DMS153 (cell line): Measurements from ENCODE around the gene CLMN.
A peak's percentile ranks its signal among the peaks of the same experiment; 100 is the strongest.
"Not testable (repeated sequence)": the region's sequence is repeated elsewhere in the genome, so short reads cannot be mapped to it uniquely, and the experiment has no call there.

Experiments
- DNase-seq: peaks from one replicate; lab custom pipeline; 2025; lab: John Stamatoyannopoulos, UW

CLMN gene

GRCh38 chr14:95285566-95285965 is 34.1 kb downstream of the CLMN start:
- no peak for DNase-seq

- DNase-seq = not testable (repeated sequence)
Observed at GRCh38 chr14:95283802-95284201, 35.9 kb downstream of the CLMN start.

GRCh38 chr14:95282986-95283380 is 36.7 kb downstream of the CLMN start:
- not testable (repeated sequence) for DNase-seq

- DNase-seq = no peak
Observed at GRCh38 chr14:95282354-95282985, 37.2 kb downstream of the CLMN start.

GRCh38 chr14:95281560-95282176 is 38.0 kb downstream of the CLMN start:
- DNase-seq = no peak

GRCh38 chr14:95275494-95275893 is 44.2 kb downstream of the CLMN start:
- DNase-seq = no peak

GRCh38 chr14:95274874-95275273 is 44.8 kb downstream of the CLMN start:
- no peak for DNase-seq

- peak; percentile 36 for DNase-seq
Observed at GRCh38 chr14:95274279-95274678, 45.4 kb downstream of the CLMN start.

- DNase-seq = peak; percentile 79
Observed at GRCh38 chr14:95273001-95273978, 46.4 kb downstream of the CLMN start.

GRCh38 chr14:95272057-95272456 is 47.7 kb downstream of the CLMN start:
- DNase-seq = no peak

GRCh38 chr14:95270203-95270602 is 49.5 kb downstream of the CLMN start:
- no peak for DNase-seq

- no peak for DNase-seq
Observed at GRCh38 chr14:95269493-95269892, 50.2 kb downstream of the CLMN start.

GRCh38 chr14:95268350-95268749 is 51.4 kb downstream of the CLMN start:
- DNase-seq = no peak

GRCh38 chr14:95267306-95267705 is 52.4 kb downstream of the CLMN start:
- DNase-seq = no peak

- peak; percentile 96 for DNase-seq
Observed at GRCh38 chr14:95265106-95266094, 54.3 kb downstream of the CLMN start.

- no peak for DNase-seq
Observed at GRCh38 chr14:95264271-95264973, 55.3 kb downstream of the CLMN start.

- no peak for DNase-seq
Observed at GRCh38 chr14:95263527-95264231, 56.0 kb downstream of the CLMN start.

- DNase-seq = no peak
Observed at GRCh38 chr14:95262511-95262891, 57.2 kb downstream of the CLMN start.

GRCh38 chr14:95261616-95262510 is 57.8 kb downstream of the CLMN start:
- no peak for DNase-seq
